K562 (cell line): Measurements from ENCODE around the gene PRKG1.
"Not testable (repeated sequence)": the region's sequence is repeated elsewhere in the genome, so short reads cannot be mapped to it uniquely, and the experiment has no call there.

ENCODE experiments used
- CSDE1 ChIP-seq, 2 experiments: fragments of 450-650 bp; IDR thresholded peaks; 2 replicates each; pipeline ENCODE4 v1.6.1; 2016; ENCODE audit warnings: mild to moderate bottlenecking in 1 of 2
- ETV5 ChIP-seq: sonication (generic); formaldehyde crosslinking; IDR thresholded peaks from 2 replicates; pipeline ENCODE4 v1.4.0; 2020; ENCODE audit warnings: low read depth, mild to moderate bottlenecking, missing genetic modification reagents
- HMGN3 ChIP-seq: IDR thresholded peaks from 2 replicates; pipeline ENCODE4 v1.6.1; 2011; ENCODE audit warnings: borderline replicate concordance, low read depth, mild to moderate bottlenecking, mixed read lengths, low read length; ENCODE audit not compliant: insufficient read length; ENCODE audit errors: extremely low read depth
- L3MBTL2 ChIP-seq: fragments of 450-650 bp; IDR thresholded peaks from 2 replicates; pipeline ENCODE4 v1.6.1; 2016; ENCODE audit warnings: mild to moderate bottlenecking, moderate library complexity
- MAFF ChIP-seq: IDR thresholded peaks from 2 replicates; pipeline ENCODE4 v1.6.1; 2012; ENCODE audit warnings: low read length, improper control_type of control experiment
- NEUROD1 ChIP-seq: fragments of 150-350 bp; IDR thresholded peaks from 2 replicates; pipeline ENCODE4 v1.6.1; 2014; ENCODE audit warnings: borderline replicate concordance, low read length, low read depth; ENCODE audit not compliant: partially characterized antibody
- TAF15 ChIP-seq: fragments of 200-400 bp; formaldehyde crosslinking; IDR thresholded peaks from 2 replicates; pipeline ENCODE4 v1.6.1; 2017; ENCODE audit warnings: mild to moderate bottlenecking, low read depth, low read length, moderate library complexity
- TF ChIP-seq, protein P1 (sequence below), 2 experiments: IDR thresholded peaks; 2 replicates each; pipeline ENCODE4 v1.6.1; 2011; ENCODE audit warnings: borderline replicate concordance in 1 of 2, control low read depth in 1 of 2, low read depth in 1 of 2, low read length in 1 of 2, mild to moderate bottlenecking in 1 of 2, mixed read lengths in 1 of 2, moderate library complexity in 1 of 2; ENCODE audit not compliant: insufficient read depth in 1 of 2, insufficient read length in 1 of 2, poor library complexity in 1 of 2, severe bottlenecking in 1 of 2; ENCODE audit errors: extremely low read depth in 1 of 2

DNA sequence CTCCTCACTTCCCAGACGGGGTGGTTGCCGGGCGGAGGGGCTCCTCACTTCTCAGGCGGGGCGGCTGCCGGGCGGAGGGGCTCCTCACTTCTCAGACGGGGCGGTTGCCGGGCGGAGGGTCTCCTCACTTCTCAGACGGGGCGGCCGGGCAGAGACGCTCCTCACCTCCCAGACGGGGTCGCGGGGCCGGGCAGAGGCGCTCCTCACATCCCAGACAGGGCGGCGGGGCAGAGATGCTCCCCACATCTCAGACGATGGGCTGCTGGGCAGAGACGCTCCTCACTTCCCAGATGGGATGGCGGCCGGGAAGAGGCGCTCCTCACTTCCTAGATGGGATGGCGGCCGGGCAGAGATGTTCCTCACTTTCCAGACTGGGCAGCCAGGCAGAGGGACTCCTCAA is 318.7 kb downstream of the PRKG1 start:
- TF ChIP-seq CSDE1 (IDR thresholded peaks at IDR 0.05); HMGN3; NEUROD1; L3MBTL2; ETV5 (CRISPR knock-in tag); TAF15; MAFF: not testable (repeated sequence)
- TF ChIP-seq, protein P1, sequence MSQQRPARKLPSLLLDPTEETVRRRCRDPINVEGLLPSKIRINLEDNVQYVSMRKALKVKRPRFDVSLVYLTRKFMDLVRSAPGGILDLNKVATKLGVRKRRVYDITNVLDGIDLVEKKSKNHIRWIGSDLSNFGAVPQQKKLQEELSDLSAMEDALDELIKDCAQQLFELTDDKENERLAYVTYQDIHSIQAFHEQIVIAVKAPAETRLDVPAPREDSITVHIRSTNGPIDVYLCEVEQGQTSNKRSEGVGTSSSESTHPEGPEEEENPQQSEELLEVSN (IDR thresholded peaks at IDR 0.05; ENCODE audit: borderline replicate concordance in 1 of 2, extremely low read depth in 1 of 2, insufficient read depth in 1 of 2, insufficient read length in 1 of 2, low read depth in 1 of 2, low read length in 1 of 2, poor library complexity in 1 of 2, severe bottlenecking in 1 of 2) = not testable (repeated sequence)
